ENCODE data around the gene ARHGEF19. TPM values are rescaled to one million over a fixed set of nuclear protein-coding genes. Genes with fewer than 3 reads are reported as not detected.

ARHGEF19 gene
- total RNA-seq, 6 experiments from 2014 or later = 5.5 to 9.0 (median 7.2) TPM

- no peak for TF ChIP-seq CTCF (IDR thresholded peaks at IDR 0.05)
- no peak overlapping the region for H3K4me3 Mint-ChIP-seq
- H3K4me1 Mint-ChIP-seq (ENCODE audit: low read depth) = peaks cover 42% of the 10 kb centered on the region
- peaks cover 2% of the 10 kb centered on the region for H3K27me3 Mint-ChIP-seq (ENCODE audit: insufficient read depth)
- H3K27ac Mint-ChIP-seq = no peak overlapping the region
- H3K9me3 Mint-ChIP-seq = no peaks in the 10 kb centered on the region
- H3K36me3 Mint-ChIP-seq (ENCODE audit: low read depth) = no peaks in the 10 kb centered on the region
- no peak for DNase-seq
These were observed 50.7 kb downstream of the ARHGEF19 start for GRCh38 chr1:16161717-16162116.

GRCh38 chr1:16158993-16159831 lies 53.2 kb downstream of the ARHGEF19 start:
- Mint-ChIP-seq H3K27ac (no peak overlapping the region), H3K36me3 (ENCODE audit: low read depth) (peaks cover 6% of the 10 kb centered on the region; the same call in 1 of the 2 replicates), H3K4me3 (no peak overlapping the region), H3K9me3 (no peaks in the 10 kb centered on the region), H3K27me3 (ENCODE audit: insufficient read depth) (peaks cover 2% of the 10 kb centered on the region; the same call in 1 of the 2 replicates), H3K4me1 (ENCODE audit: low read depth) (peaks cover 36% of the 10 kb centered on the region)
- no peak for DNase-seq
- TF ChIP-seq CTCF (IDR thresholded peaks at IDR 0.05) = no peak

- peaks cover 33% of the 10 kb centered on the region for H3K4me1 Mint-ChIP-seq (ENCODE audit: low read depth)
- TF ChIP-seq CTCF (IDR thresholded peaks at IDR 0.05) = no peak
- H3K27ac Mint-ChIP-seq = no peak overlapping the region
- peaks cover 2% of the 10 kb centered on the region; the same call in 1 of the 2 replicates for H3K27me3 Mint-ChIP-seq (ENCODE audit: insufficient read depth)
- no peak for DNase-seq
- H3K36me3 Mint-ChIP-seq (ENCODE audit: low read depth) = peaks cover 13% of the 10 kb centered on the region
- no peak overlapping the region for H3K4me3 Mint-ChIP-seq
- H3K9me3 Mint-ChIP-seq = no peaks in the 10 kb centered on the region
These were observed 54.4 kb downstream of the ARHGEF19 start for GRCh38 chr1:16158025-16158424.

GRCh38 chr1:16156848-16157495 lies 55.5 kb downstream of the ARHGEF19 start:
- no peak for TF ChIP-seq CTCF (IDR thresholded peaks at IDR 0.05)
- Mint-ChIP-seq H3K27ac (peak overlapping the region; percentile 91), H3K4me1 (ENCODE audit: low read depth) (peaks cover 43% of the 10 kb centered on the region), H3K36me3 (ENCODE audit: low read depth) (peaks cover 15% of the 10 kb centered on the region), H3K4me3 (peak overlapping the region; percentile 91), H3K27me3 (ENCODE audit: insufficient read depth) (peaks cover 2% of the 10 kb centered on the region; the same call in 1 of the 2 replicates), H3K9me3 (no peaks in the 10 kb centered on the region)
- DNase-seq = peak; percentile 52

GRCh38 chr1:16155537-16156410 lies 56.7 kb downstream of the ARHGEF19 start, which contains the start of gene EPHA2:
Gene EPHA2 (minus strand): TSS chr1:16156069. CDS start chr1:16155932, 137 bp downstream.
- H3K9me3 Mint-ChIP-seq = no peaks in the 10 kb centered on the region
- peak within 1 kb of the TSS; percentile 91 for H3K27ac Mint-ChIP-seq
- DNase-seq = peak; percentile 77
- peaks cover 55% of the 10 kb centered on the region for H3K4me1 Mint-ChIP-seq (ENCODE audit: low read depth)
- H3K4me3 Mint-ChIP-seq = peak within 1 kb of the TSS; percentile 91
- TF ChIP-seq CTCF (IDR thresholded peaks at IDR 0.05) = no peak
- H3K27me3 Mint-ChIP-seq (ENCODE audit: insufficient read depth) = peaks cover 2% of the 10 kb centered on the region; the same call in 1 of the 2 replicates
- peaks cover 15% of the 10 kb centered on the region for H3K36me3 Mint-ChIP-seq (ENCODE audit: low read depth)

Data from HFFc6 (cell line).